C4-2B (cell line): ENCODE data around the gene AGBL1.
A peak's percentile ranks its signal among the peaks of the same experiment; 100 is the strongest.

ENCODE experiments used
- H3K27ac ChIP-seq: fragments of 450-650 bp; 2 replicates; pipeline ENCODE4 v1.5.1; 2017
- ZFX ChIP-seq: fragments of 450-650 bp; IDR thresholded peaks from 2 replicates; pipeline ENCODE4 v1.6.1; 2017
- TF ChIP-seq, protein P1 (sequence below): fragments of 450-650 bp; conservative IDR thresholded peaks from 2 replicates; pipeline ENCODE4 v1.5.1; 2017; ENCODE audit warnings: mild to moderate bottlenecking

Gene AGBL1

GRCh38 chr15:86193716-86194380 lies 114.2 kb downstream of the AGBL1 start:
- TF ChIP-seq, protein P1, sequence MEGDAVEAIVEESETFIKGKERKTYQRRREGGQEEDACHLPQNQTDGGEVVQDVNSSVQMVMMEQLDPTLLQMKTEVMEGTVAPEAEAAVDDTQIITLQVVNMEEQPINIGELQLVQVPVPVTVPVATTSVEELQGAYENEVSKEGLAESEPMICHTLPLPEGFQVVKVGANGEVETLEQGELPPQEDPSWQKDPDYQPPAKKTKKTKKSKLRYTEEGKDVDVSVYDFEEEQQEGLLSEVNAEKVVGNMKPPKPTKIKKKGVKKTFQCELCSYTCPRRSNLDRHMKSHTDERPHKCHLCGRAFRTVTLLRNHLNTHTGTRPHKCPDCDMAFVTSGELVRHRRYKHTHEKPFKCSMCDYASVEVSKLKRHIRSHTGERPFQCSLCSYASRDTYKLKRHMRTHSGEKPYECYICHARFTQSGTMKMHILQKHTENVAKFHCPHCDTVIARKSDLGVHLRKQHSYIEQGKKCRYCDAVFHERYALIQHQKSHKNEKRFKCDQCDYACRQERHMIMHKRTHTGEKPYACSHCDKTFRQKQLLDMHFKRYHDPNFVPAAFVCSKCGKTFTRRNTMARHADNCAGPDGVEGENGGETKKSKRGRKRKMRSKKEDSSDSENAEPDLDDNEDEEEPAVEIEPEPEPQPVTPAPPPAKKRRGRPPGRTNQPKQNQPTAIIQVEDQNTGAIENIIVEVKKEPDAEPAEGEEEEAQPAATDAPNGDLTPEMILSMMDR = no peak
- TF ChIP-seq ZFX = no peak
- no peak overlapping the region for H3K27ac ChIP-seq

- no peak overlapping the region for H3K27ac ChIP-seq
Observed at GRCh38 chr15:86197770-86198169, 118.1 kb downstream of the AGBL1 start.

GRCh38 chr15:86199467-86200145 lies 119.9 kb downstream of the AGBL1 start:
- H3K27ac ChIP-seq = no peak overlapping the region
- no peak for TF ChIP-seq ZFX
- TF ChIP-seq, protein P1 = no peak

More at GRCh38 chr15:86197770-86198169, 118.1 kb downstream of the AGBL1 start:
- TF ChIP-seq, protein P1 = no peak

DNA sequence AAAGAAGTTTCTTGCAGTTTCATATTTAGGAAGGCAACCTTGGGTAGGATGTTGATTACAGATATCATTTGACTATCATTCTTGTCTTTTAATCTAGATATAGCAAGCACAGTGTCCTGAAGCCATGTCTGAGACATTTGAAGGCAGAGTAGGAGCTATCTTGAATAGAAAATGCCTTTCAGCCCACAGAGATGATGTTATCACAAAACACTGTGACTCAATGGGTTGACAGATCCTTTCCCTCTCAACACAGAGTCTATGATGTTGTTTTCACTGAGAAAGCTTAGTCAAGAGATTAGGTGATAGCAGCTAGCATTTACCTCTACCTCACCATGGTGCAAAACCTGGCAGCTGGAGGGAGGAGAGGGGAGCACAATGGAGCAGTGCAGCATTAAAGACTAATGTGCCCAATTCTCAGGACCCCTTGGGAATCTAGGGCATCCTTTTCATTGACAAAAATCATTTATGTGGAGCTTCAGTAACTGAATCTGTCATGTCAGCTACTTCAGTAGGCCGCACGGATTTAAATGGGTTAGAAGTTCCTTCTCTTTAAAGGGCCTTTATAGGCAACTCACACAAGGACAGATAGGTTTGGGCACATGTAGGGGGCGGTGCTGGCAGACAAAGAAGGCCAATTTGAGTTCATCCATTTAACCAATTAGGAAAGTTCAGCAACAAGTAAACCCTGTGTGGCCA lies 121.8 kb downstream of the AGBL1 start:
- TF ChIP-seq ZFX = no peak
- TF ChIP-seq, protein P1 = no peak
- H3K27ac ChIP-seq = no peak overlapping the region

DNA sequence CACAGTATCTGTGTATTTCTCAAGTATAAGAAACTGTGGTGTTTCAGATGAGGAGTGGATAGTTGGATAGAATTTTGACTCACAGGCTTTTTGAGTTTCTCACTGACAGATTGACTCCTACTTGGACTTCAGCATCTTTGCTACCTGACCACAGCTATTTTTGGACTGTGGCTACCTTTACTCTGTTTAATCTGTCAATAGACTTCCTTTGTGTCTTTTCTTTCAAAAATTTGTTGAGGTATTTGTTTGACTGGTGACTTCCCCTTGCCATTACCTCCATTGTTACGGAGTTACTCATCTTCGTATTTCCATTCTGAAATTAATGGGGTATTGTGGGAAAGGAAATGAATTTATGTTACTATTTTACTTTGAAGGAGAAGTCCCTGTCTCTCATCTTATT lies 123.8 kb downstream of the AGBL1 start:
- H3K27ac ChIP-seq = no peak overlapping the region
- no peak for TF ChIP-seq ZFX
- TF ChIP-seq, protein P1 = no peak

GRCh38 chr15:86205096-86205495 lies 125.4 kb downstream of the AGBL1 start:
- TF ChIP-seq, protein P1 = no peak
- TF ChIP-seq ZFX = no peak

GRCh38 chr15:86213420-86213819 lies 133.7 kb downstream of the AGBL1 start:
- no peak overlapping the region for H3K27ac ChIP-seq
- no peak for TF ChIP-seq ZFX
- TF ChIP-seq, protein P1 = peak; percentile 41

More at GRCh38 chr15:86205096-86205495, 125.4 kb downstream of the AGBL1 start:
- H3K27ac ChIP-seq = no peak overlapping the region
